Subcutaneous adipose tissue (tissue), 4 donors: ENCODE data around the gene SYT8. TPM values are rescaled to one million over a fixed set of nuclear protein-coding genes. Genes with fewer than 3 reads are reported as not detected.

Source experiments
- total RNA-seq, 4 donors: library from RNA; depleted of rRNA; stranded (reverse); fragments of >200 nt; gene quantifications; one replicate each; pipeline ENCODE4 v1.1.0, GENCODE V29; 2016
- TF ChIP-seq, protein P1 (sequence below): fragments of 450-650 bp; IDR thresholded peaks from one replicate; pipeline ENCODE4 v1.5.1; 2016; ENCODE audit warnings: low read depth, mild to moderate bottlenecking, control low read depth, antibody characterized with exemption, moderate library complexity

SYT8 gene
- total RNA-seq, 4 donors from 2014 or later, result not detected

DNA sequence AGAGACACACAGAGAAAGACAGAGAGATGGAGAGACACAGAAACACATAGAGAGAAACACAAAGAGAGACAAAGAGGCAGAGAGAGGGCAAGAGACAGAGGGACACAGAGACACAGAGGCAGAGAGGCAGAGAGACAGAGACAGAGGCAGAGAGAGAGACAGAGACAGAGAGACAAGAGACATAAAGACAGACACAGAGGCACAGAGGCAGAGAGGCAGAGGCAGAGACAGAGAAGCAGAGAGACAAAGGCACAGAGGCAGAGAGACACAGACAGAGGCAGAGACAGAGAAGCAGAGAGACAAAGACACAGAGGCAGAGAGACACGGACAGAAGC lies 10.3 kb downstream of the SYT8 start:
- TF ChIP-seq, protein P1, sequence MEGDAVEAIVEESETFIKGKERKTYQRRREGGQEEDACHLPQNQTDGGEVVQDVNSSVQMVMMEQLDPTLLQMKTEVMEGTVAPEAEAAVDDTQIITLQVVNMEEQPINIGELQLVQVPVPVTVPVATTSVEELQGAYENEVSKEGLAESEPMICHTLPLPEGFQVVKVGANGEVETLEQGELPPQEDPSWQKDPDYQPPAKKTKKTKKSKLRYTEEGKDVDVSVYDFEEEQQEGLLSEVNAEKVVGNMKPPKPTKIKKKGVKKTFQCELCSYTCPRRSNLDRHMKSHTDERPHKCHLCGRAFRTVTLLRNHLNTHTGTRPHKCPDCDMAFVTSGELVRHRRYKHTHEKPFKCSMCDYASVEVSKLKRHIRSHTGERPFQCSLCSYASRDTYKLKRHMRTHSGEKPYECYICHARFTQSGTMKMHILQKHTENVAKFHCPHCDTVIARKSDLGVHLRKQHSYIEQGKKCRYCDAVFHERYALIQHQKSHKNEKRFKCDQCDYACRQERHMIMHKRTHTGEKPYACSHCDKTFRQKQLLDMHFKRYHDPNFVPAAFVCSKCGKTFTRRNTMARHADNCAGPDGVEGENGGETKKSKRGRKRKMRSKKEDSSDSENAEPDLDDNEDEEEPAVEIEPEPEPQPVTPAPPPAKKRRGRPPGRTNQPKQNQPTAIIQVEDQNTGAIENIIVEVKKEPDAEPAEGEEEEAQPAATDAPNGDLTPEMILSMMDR, result no peak

DNA sequence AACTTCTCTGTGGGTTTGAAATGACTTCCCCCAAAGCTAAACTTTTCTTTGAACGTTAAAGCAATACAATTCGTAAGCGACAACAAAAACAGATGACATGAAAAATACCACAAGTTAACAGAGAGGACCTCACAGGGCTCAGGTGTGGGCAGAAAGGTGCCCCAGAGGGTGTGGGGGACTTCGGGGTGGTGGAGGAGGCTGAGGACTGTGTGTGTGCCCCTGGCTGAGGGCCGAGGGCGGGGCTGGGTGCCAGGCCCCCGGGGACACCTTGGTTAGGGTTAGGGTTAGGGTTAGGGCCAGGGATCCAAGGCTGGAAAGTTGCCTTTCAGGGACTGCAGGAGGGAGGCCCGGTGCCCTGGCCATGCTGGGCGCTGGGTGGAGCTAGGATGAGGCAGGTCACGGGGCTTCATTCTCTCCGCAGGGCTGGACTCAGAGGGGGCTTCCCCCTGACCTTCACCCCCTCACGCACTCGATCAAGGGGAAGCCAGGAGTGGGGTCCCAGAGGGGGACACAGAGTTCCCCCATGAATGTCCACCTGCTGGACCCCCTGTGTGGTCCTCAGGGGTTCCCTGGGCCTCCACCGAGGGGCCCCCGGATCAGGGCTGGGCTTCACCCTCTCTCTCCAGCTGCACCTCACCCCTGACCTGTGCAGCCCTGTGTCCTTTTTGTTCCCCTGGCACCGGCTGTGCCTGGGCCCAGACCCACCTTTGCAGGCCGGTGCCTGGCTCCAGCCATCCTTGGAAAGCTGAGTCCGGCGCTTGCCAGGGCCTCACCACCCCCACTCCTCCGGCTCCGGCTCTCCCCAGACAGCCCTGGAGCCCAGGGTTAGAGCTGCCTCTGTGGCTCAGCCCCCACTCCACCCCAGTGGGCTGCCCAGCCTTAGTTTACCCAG lies 11.0 kb downstream of the SYT8 start:
- TF ChIP-seq, protein P1, result no peak

DNA sequence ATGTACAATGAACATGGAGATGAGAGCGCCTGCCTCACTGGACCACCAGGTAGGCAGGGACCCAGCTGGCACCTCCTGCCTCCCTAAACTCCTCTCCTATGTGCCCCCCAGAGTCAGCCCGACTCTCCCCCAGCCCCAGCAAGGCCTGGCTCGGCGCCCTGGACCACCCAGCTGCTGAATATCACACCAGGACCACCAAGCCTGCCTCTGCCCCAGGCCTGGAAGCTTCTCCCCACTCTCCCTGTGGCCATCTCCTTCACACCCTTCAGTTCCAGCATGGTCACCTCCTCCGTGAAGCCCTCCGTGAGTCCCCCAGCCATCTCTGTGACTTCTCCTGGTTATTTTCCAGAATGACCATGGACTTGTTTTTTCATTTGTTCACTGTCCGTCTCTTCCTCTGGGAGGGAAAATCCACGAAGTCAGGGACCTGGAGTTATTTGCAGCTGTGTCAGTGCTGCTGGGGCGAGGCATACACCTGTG lies 11.7 kb downstream of the SYT8 start:
- TF ChIP-seq, protein P1, result no peak

DNA sequence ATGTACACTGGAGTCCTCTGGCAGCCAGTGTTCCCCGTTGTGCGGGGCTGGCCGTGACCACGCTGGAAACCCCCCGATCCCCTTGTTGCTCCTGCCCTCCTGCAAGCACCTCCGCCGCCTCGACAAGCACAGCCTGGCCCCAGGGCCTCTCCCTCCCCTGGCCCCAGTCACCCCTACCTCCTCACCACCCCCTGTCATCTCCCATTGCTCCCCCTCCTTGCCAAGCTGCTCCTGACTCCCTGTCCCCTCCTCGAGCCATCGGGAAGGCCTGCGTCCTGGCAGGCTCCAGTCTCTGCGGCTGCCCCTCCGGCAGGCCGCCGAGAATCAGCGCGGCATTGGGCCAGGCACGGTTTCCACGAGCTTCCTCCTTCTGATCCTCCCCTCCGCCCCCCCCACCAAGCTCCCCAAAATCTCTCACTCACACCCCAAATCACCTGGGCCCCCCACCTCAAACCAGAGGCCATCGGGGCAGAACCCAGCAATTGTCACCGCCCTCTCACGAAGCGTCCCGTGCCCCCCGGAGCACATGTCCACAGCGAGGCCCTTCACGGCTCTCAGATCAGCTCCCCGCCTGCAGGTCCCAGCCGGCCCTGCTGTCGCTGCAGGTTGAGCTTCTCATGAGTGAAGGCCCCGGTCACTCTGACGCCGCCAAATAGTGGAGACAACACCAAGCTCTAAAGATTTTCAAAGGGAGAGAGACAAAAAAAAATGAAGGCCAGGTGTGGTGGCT lies 12.4 kb downstream of the SYT8 start:
- TF ChIP-seq, protein P1, result no peak

DNA sequence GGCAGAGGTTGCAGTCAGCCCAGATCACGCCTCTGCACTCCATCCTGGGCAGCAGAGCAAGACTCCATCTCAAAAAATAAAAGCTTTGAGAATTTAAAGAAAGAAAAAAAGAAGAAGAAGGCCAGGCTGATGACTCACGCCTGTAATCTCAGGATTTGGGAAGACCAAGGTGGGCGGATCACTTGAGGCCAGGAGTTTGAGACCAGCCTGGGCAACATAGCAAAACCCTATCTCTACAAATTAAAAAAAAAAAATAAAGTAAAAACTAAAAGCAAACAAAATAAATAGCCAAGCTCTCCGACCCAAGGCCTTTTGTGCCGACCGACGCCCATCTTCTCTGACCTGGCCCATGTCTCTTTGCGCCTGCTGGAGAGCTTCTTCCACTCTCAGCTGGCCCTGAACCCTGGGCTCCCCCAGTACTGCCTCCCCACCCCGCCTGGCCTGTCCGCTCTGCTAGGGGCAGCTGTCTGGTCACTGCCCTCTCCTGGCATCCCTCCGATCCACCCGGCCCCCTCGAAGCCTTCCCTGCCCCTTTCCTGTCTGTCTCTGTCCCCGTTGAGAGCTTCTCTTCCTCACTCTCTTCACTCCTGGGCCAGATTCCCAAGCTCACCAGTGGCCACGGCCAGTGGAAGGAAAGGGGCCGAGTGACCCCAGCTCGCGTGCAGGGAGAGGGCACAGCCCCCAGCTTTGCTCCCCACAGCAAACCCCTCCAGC lies 13.3 kb downstream of the SYT8 start:
- TF ChIP-seq, protein P1, result no peak

DNA sequence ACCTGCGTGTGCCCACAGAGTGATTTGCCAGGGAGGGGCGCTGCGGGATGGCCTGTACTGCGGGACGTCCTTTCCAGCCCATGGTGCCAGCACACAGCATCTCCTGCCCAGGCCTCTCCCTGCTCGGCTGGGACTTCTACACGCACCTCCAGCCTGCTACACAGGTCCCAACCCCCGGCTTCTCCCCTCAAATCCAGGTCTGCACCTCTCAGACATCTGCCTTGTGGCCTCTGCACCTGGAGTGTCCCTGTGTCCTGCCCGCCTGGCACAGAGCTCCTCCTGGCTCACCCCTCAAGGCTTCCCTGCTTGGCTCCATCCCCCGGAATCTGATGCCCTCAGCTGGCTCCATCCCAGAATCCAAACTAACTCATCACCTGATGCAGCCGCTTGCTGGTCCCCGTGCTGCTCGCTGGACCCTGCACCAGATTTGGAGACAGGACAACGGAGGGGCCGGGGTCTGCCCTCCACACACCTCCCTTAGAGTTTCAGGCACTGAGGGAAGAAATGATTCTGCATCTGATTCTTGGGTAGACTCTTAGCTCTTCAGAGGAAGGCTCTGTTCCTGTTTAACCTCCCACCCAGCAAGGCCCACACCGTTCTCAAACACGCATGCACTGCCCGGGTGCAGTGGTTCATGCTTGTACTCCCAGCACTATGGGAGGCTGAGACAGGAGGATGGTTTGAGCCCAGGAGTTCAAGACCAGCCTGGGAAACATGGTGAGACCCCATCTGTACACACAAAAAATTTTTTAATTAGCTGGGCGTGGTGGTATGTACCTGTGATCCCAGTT lies 14.0 kb downstream of the SYT8 start:
- TF ChIP-seq, protein P1, result no peak
